C4-2B (cell line): ENCODE results near the gene ARAP2.

ENCODE experiments used
- H3K27ac ChIP-seq: fragments of 450-650 bp; 2 replicates; pipeline ENCODE4 v1.5.1; 2017
- ZFX ChIP-seq: fragments of 450-650 bp; IDR thresholded peaks from 2 replicates; pipeline ENCODE4 v1.6.1; 2017
- TF ChIP-seq, protein P1 (sequence below): fragments of 450-650 bp; conservative IDR thresholded peaks from 2 replicates; pipeline ENCODE4 v1.5.1; 2017; ENCODE audit warnings: mild to moderate bottlenecking

The ARAP2 gene

GRCh38 chr4:36163198-36163597, 81.1 kb downstream of the ARAP2 start:
- H3K27ac ChIP-seq: no peak overlapping the region
- no peak for TF ChIP-seq ZFX
- TF ChIP-seq, protein P1, sequence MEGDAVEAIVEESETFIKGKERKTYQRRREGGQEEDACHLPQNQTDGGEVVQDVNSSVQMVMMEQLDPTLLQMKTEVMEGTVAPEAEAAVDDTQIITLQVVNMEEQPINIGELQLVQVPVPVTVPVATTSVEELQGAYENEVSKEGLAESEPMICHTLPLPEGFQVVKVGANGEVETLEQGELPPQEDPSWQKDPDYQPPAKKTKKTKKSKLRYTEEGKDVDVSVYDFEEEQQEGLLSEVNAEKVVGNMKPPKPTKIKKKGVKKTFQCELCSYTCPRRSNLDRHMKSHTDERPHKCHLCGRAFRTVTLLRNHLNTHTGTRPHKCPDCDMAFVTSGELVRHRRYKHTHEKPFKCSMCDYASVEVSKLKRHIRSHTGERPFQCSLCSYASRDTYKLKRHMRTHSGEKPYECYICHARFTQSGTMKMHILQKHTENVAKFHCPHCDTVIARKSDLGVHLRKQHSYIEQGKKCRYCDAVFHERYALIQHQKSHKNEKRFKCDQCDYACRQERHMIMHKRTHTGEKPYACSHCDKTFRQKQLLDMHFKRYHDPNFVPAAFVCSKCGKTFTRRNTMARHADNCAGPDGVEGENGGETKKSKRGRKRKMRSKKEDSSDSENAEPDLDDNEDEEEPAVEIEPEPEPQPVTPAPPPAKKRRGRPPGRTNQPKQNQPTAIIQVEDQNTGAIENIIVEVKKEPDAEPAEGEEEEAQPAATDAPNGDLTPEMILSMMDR: no peak

DNA sequence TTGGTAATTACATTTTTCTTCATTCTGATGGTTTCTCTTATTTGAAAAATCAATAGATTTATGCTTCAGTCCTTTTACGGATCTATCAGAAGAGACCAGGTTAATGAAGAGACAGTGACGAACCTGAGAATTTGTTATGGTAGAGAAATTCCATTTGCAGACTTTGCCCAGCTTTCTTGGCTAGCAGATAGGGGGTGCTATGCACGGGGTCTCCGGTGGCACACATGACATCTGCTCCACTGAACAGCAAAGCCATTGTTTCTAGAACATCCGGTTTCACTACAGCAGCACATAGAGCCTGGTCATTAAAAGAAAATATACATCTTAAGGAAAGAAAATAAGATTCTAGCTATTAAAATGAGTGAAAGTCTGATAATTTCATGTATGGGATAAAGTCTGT, 85.1 kb downstream of the ARAP2 start:
- TF ChIP-seq, protein P1: peak; percentile 21
- no peak for TF ChIP-seq ZFX
- H3K27ac ChIP-seq: no peak overlapping the region

DNA sequence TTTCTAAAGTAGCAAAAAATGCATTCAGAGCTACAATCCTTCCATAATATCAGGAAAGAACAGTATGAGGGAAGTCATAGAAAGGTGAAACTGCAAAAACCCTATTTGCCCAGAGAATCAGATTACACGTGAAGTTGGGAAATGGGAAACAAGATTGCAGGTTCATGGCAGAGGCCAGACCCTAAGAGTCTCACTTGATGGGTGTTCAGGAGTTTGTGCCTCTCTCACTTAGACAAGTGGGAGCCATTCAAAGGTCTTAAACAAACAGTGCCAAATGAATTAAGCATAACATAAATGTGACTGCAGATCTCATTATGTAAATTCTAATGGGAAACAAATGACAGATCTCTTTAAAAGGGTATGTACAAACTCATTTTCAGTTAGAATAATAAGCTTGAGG, 91.6 kb downstream of the ARAP2 start:
- H3K27ac ChIP-seq: no peak overlapping the region
- no peak for TF ChIP-seq ZFX
- TF ChIP-seq, protein P1: no peak

DNA sequence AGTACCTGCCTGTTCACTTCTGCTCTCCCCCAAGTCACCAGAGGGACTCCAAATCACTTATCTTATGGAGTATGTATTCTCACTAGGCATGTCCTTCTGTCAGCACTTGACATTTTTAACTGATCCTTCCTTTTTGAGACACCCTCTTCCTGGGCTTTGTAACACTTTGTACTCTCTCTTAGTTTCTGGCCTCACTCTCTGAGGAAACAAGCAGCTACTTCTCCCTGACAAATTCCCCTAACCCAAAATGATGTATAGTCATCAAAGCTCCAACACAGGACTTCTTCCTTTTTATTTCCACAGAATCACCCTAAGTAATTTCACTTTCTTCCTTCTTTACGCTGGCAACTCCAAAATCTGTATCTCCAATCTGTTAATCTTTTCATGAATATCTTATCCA, 101.8 kb downstream of the ARAP2 start:
- H3K27ac ChIP-seq: no peak overlapping the region
- TF ChIP-seq, protein P1: no peak
- TF ChIP-seq ZFX: no peak

GRCh38 chr4:36141186-36141585, 103.1 kb downstream of the ARAP2 start:
- no peak overlapping the region for H3K27ac ChIP-seq
- no peak for TF ChIP-seq ZFX
- TF ChIP-seq, protein P1: no peak

- no peak for TF ChIP-seq ZFX
- TF ChIP-seq, protein P1: no peak
- H3K27ac ChIP-seq: no peak overlapping the region
These were observed 103.9 kb downstream of the ARAP2 start for GRCh38 chr4:36140421-36140820.

GRCh38 chr4:36138220-36138619, 106.1 kb downstream of the ARAP2 start:
- no peak for TF ChIP-seq ZFX
- TF ChIP-seq, protein P1: no peak
- no peak overlapping the region for H3K27ac ChIP-seq
